HG02884 (cell line): Measurements from ENCODE around the gene AP1B1.

Experiments used
- ATAC-seq: cut with Tn5 transposase; IDR thresholded peaks from one replicate; pipeline ENCODE4 v1.9.1; 2021; ENCODE audit warnings: mild to moderate bottlenecking, moderate library complexity; ENCODE audit not compliant: unreplicated experiment

The AP1B1 gene

GRCh38 chr22:29301716-29302401 lies 86.5 kb downstream of the AP1B1 start:
- ATAC-seq, result no peak

- no peak for ATAC-seq
Measured at GRCh38 chr22:29300807-29301601, 87.4 kb downstream of the AP1B1 start.

- no peak for ATAC-seq
Measured at GRCh38 chr22:29300467-29300806, 87.9 kb downstream of the AP1B1 start.

GRCh38 chr22:29299136-29299900 lies 89.1 kb downstream of the AP1B1 start:
- no peak for ATAC-seq

GRCh38 chr22:29298641-29299040 lies 89.7 kb downstream of the AP1B1 start:
- no peak for ATAC-seq

- no peak for ATAC-seq
Measured at GRCh38 chr22:29292379-29292778, 96.0 kb downstream of the AP1B1 start.

GRCh38 chr22:29291215-29291614 lies 97.2 kb downstream of the AP1B1 start:
- ATAC-seq, result no peak

- ATAC-seq, result no peak
Measured at GRCh38 chr22:29290061-29290460, 98.3 kb downstream of the AP1B1 start.

GRCh38 chr22:29288837-29289236 lies 99.5 kb downstream of the AP1B1 start:
- ATAC-seq, result no peak

- ATAC-seq, result no peak
Measured at GRCh38 chr22:29284196-29284595, 104.2 kb downstream of the AP1B1 start.

GRCh38 chr22:29277927-29278326 lies 110.4 kb downstream of the AP1B1 start:
- ATAC-seq, result no peak
